Left cardiac atrium (tissue), 4 donors: ENCODE data around the gene ASTE1. TPM values are rescaled to one million over a fixed set of nuclear protein-coding genes. Genes with fewer than 3 reads are reported as not detected.

Experiments used
- ATAC-seq, 2 donors: fragments of 200-7000 bp; cut with Tn5 transposase; one replicate each; pipeline ENCODE4 v1.9.1; 2020; ENCODE audit warnings: mild to moderate bottlenecking in 2 of 2, moderate library complexity in 2 of 2
- DNase-seq: peaks from one replicate; pipeline ENCODE4 v3.0.0-alpha.2; 2020
- intact Hi-C, 2 donors: fragments of 100-400 bp; cut with DNase I; formaldehyde crosslinking; loops; one replicate each; pipeline versions ENCODE4 v1.14.1 to v1.15.1; 2022 to 2023
- total RNA-seq, 2 donors: library from RNA; stranded (reverse); fragmentation: NEBNext Ultra II Directional; extraction: Animal tissue kit (Norgen Biotek cat#: 25700); gene quantifications; one replicate each; pipeline ENCODE4 v1.2.1, GENCODE V29; 2021
- donor health status: DM: no; HTN: yes; CAD: no.
- donor health status: DM: no; HTN: yes; CAD: no; lungs with severe emphysema.
- donor health status: DM: yes; HTN: yes; CAD: no.
- donor health status: Dilated cardiomyopathy.

The ASTE1 gene
- total RNA-seq, 2 donors from 2014 or later = 3.6 TPM

DNA sequence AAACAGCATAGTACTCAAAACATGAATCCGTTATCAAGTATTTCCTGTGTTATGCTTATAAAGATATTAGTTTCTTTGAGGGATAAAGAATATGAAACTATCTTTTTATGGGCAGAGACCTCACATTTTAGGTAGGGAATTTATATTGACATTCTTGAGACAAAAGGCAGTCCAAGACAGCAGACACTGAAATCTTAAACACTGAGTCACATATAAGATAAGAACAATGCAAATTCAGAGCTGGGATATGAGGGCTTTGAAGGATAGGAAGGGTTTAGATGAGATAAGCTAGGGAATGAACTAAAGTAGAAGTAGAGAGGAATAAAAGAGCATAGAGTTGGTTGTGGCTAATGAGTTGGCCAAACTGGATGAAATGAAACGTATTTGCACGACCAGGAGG, 58.4 kb downstream of the ASTE1 start:
- ATAC-seq (no peak), DNase-seq (no peak)
- intact Hi-C loops = no loop called here

GRCh38 chr3:130967281-130967680, 59.3 kb downstream of the ASTE1 start:
- intact Hi-C loops = no loop called here
- ATAC-seq (no peak), DNase-seq (no peak)

DNA sequence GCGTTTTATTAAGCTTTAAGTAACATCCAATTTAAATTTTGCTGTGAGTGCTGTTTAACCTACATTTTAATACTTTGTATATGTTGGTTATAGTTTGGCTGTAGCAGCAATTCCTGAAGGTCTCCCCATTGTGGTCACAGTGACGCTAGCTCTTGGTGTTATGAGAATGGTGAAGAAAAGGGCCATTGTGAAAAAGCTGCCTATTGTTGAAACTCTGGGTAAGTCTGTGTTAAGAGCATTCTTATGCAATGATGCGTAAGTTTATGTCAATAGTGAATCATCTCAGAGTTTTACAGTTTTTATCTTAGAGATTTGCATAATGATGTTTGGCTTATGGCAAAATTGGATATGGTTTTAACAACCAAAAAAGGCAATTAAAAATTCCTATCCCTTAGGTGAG, 62.7 kb downstream of the ASTE1 start:
- ATAC-seq (no peak), DNase-seq (no peak)

More for the DNA sequence above, 62.7 kb downstream of the ASTE1 start:
- intact Hi-C loops = no loop called here

Other genes starting within 250 kb of the ASTE1 start
- 10 to 100 TPM; 51.0 to 51.9 TPM for gene ATP2C1, start 132.7 kb downstream of the ASTE1 start, total RNA-seq
- 1 to 10 TPM; 2.3 to 3.4 TPM for gene NEK11, start 52 bp upstream of the ASTE1 start, total RNA-seq